KMS-11 (cell line): ENCODE measurements around the gene PIGL.
"Not testable (repeated sequence)": the region's sequence is repeated elsewhere in the genome, so short reads cannot be mapped to it uniquely, and the experiment has no call there.

Experiments used
- H2AFZ ChIP-seq: fragments of 200-600 bp; sonication (generic); 2 replicates; pipeline ENCODE4 v1.6.1; 2016; ENCODE audit warnings: antibody characterized with exemption, mixed run types, low read depth
- H3K27ac ChIP-seq: fragments of 200-600 bp; sonication (generic); 2 replicates; pipeline ENCODE4 v1.6.1; 2016; ENCODE audit warnings: mild to moderate bottlenecking, mixed run types
- H3K27me3 ChIP-seq: fragments of 200-600 bp; sonication (generic); 2 replicates; pipeline ENCODE4 v1.6.1; 2017; ENCODE audit warnings: mild to moderate bottlenecking, low read depth, mixed run types, moderate library complexity; ENCODE audit not compliant: insufficient read depth
- H3K36me3 ChIP-seq: fragments of 200-600 bp; sonication (generic); 2 replicates; pipeline ENCODE4 v1.6.1; 2017; ENCODE audit warnings: mild to moderate bottlenecking, mixed run types; ENCODE audit not compliant: insufficient read depth
- H3K4me1 ChIP-seq: fragments of 200-600 bp; sonication (generic); 2 replicates; pipeline ENCODE4 v1.6.1; 2016; ENCODE audit warnings: mild to moderate bottlenecking, low read depth, mixed run types; ENCODE audit not compliant: poor library complexity, severe bottlenecking
- H3K4me2 ChIP-seq: fragments of 200-600 bp; sonication (generic); 2 replicates; pipeline ENCODE4 v1.7.0; 2016; ENCODE audit warnings: mild to moderate bottlenecking, mixed run types
- H3K4me3 ChIP-seq: fragments of 200-600 bp; sonication (generic); IDR thresholded peaks from 2 replicates; pipeline ENCODE4 v1.6.1; 2017; ENCODE audit warnings: low read depth, low read length, mixed read lengths; ENCODE audit not compliant: insufficient read depth
- H3K79me2 ChIP-seq: fragments of 200-600 bp; sonication (generic); 2 replicates; pipeline ENCODE4 v1.6.1; 2016; ENCODE audit warnings: low read depth, mixed run types; ENCODE audit not compliant: insufficient read depth
- H3K9ac ChIP-seq: fragments of 200-600 bp; sonication (generic); 2 replicates; pipeline ENCODE4 v1.6.1; 2016; ENCODE audit warnings: mild to moderate bottlenecking, mixed run types
- H4K20me1 ChIP-seq: fragments of 200-600 bp; sonication (generic); 2 replicates; pipeline ENCODE4 v1.6.1; 2016; ENCODE audit warnings: mild to moderate bottlenecking, mixed run types; ENCODE audit not compliant: insufficient read depth
- CTCF ChIP-seq: fragments of 200-600 bp; sonication (generic); conservative IDR thresholded peaks from 2 replicates; pipeline ENCODE4 v1.6.1; 2017; ENCODE audit warnings: low read depth, mild to moderate bottlenecking, antibody characterized with exemption, low read length, moderate library complexity, mixed read lengths

The PIGL gene

GRCh38 chr17:16288860-16289571 lies 72.0 kb downstream of the PIGL start:
- Histone ChIP-seq H4K20me1 (no peaks in the 10 kb centered on the region), H3K9ac (no peak overlapping the region), H3K27me3 (no peaks in the 10 kb centered on the region), H3K36me3 (no peaks in the 10 kb centered on the region), H3K4me2 (no peak overlapping the region), H3K4me1 (no peaks in the 10 kb centered on the region), H3K79me2 (no peaks in the 10 kb centered on the region), H3K4me3 (no peak overlapping the region), H3K27ac (no peak overlapping the region), H2AFZ (no peak overlapping the region)
- no peak for TF ChIP-seq CTCF

GRCh38 chr17:16293931-16294330 lies 76.9 kb downstream of the PIGL start:
- no peaks in the 10 kb centered on the region for H3K27me3 ChIP-seq

GRCh38 chr17:16294560-16294959 lies 77.5 kb downstream of the PIGL start:
- no peak for TF ChIP-seq CTCF
- Histone ChIP-seq H2AFZ (no peak overlapping the region), H4K20me1 (no peaks in the 10 kb centered on the region), H3K4me1 (no peaks in the 10 kb centered on the region), H3K9ac (no peak overlapping the region), H3K27ac (no peak overlapping the region), H3K27me3 (no peaks in the 10 kb centered on the region), H3K4me3 (no peak overlapping the region), H3K79me2 (no peaks in the 10 kb centered on the region), H3K36me3 (no peaks in the 10 kb centered on the region), H3K4me2 (no peak overlapping the region)

More at GRCh38 chr17:16293931-16294330, 76.9 kb downstream of the PIGL start:
- H2AFZ ChIP-seq = no peak overlapping the region
- no peak overlapping the region for H3K4me2 ChIP-seq
- no peaks in the 10 kb centered on the region for H3K36me3 ChIP-seq
- no peaks in the 10 kb centered on the region for H4K20me1 ChIP-seq
- no peak for TF ChIP-seq CTCF
- no peak overlapping the region for H3K27ac ChIP-seq
- H3K4me3 ChIP-seq = no peak overlapping the region
- no peak overlapping the region for H3K9ac ChIP-seq
- H3K79me2 ChIP-seq = no peaks in the 10 kb centered on the region
- H3K4me1 ChIP-seq = no peaks in the 10 kb centered on the region

GRCh38 chr17:16296072-16296471 lies 79.1 kb downstream of the PIGL start:
- H2AFZ ChIP-seq, H3K36me3 ChIP-seq, H3K9ac ChIP-seq, H3K27me3 ChIP-seq, H3K4me2 ChIP-seq, H4K20me1 ChIP-seq, H3K79me2 ChIP-seq, H3K4me3 ChIP-seq, H3K4me1 ChIP-seq, H3K27ac ChIP-seq: not testable (repeated sequence)

GRCh38 chr17:16297367-16298139 lies 80.5 kb downstream of the PIGL start:
- Histone ChIP-seq H3K9ac (no peak overlapping the region), H4K20me1 (no peaks in the 10 kb centered on the region)

More at GRCh38 chr17:16297367-16298139, 80.5 kb downstream of the PIGL start:
- no peak overlapping the region for H3K27ac ChIP-seq
- no peak overlapping the region for H2AFZ ChIP-seq
- H3K4me1 ChIP-seq = no peaks in the 10 kb centered on the region
- H3K4me2 ChIP-seq = no peak overlapping the region
- H3K36me3 ChIP-seq = no peaks in the 10 kb centered on the region
- H3K27me3 ChIP-seq = no peaks in the 10 kb centered on the region
- H3K4me3 ChIP-seq = no peak overlapping the region
- no peaks in the 10 kb centered on the region for H3K79me2 ChIP-seq
- no peak for TF ChIP-seq CTCF
